Kasumi-1 (cell line): ENCODE data around the gene SDK1.

Experiments used
- DNase-seq, 2 experiments: peaks; one replicate each; lab custom pipeline; 2025; lab: John Stamatoyannopoulos, UW

Gene SDK1

GRCh38 chr7:3459111-3459510 is 158.1 kb downstream of the SDK1 start:
- no peak for DNase-seq

GRCh38 chr7:3461923-3462322 is 160.9 kb downstream of the SDK1 start:
- no peak for DNase-seq

- no peak for DNase-seq
These were observed 162.6 kb downstream of the SDK1 start for GRCh38 chr7:3463696-3464095.

GRCh38 chr7:3464900-3465622 is 164.0 kb downstream of the SDK1 start:
- DNase-seq, result no peak

- no peak for DNase-seq
These were observed 165.2 kb downstream of the SDK1 start for GRCh38 chr7:3466261-3466660.

- no peak for DNase-seq
These were observed 168.6 kb downstream of the SDK1 start for GRCh38 chr7:3469641-3470040.

GRCh38 chr7:3480197-3480596 is 179.1 kb downstream of the SDK1 start:
- DNase-seq, result no peak

GRCh38 chr7:3481435-3481834 is 180.4 kb downstream of the SDK1 start:
- no peak for DNase-seq

GRCh38 chr7:3482147-3482921 is 181.3 kb downstream of the SDK1 start:
- DNase-seq, result peak in 1 of 2 experiments; percentile 0

GRCh38 chr7:3486841-3487240 is 185.8 kb downstream of the SDK1 start:
- DNase-seq, result no peak

- DNase-seq, result no peak
These were observed 187.8 kb downstream of the SDK1 start for GRCh38 chr7:3488829-3489228.

- no peak for DNase-seq
These were observed 192.4 kb downstream of the SDK1 start for GRCh38 chr7:3493499-3493898.

- no peak for DNase-seq
These were observed 193.9 kb downstream of the SDK1 start for GRCh38 chr7:3494947-3495346.

GRCh38 chr7:3495530-3495929 is 194.5 kb downstream of the SDK1 start:
- no peak for DNase-seq

- no peak for DNase-seq
These were observed 194.9 kb downstream of the SDK1 start for GRCh38 chr7:3495954-3496353.

GRCh38 chr7:3497796-3498195 is 196.7 kb downstream of the SDK1 start:
- no peak for DNase-seq

- DNase-seq, result no peak
These were observed 200.6 kb downstream of the SDK1 start for GRCh38 chr7:3501671-3502070.

- no peak for DNase-seq
These were observed 203.3 kb downstream of the SDK1 start for GRCh38 chr7:3504384-3504783.

GRCh38 chr7:3510101-3511020 is 209.3 kb downstream of the SDK1 start:
- DNase-seq, result no peak

- no peak for DNase-seq
These were observed 216.3 kb downstream of the SDK1 start for GRCh38 chr7:3517344-3517743.

- DNase-seq, result no peak
These were observed 217.5 kb downstream of the SDK1 start for GRCh38 chr7:3518546-3518945.

GRCh38 chr7:3520206-3520605 is 219.2 kb downstream of the SDK1 start:
- no peak for DNase-seq
